Endometrial microvascular endothelial cells (primary cell): Measurements from ENCODE around the gene GLIS1. TPM values are rescaled to one million over a fixed set of nuclear protein-coding genes. Genes with fewer than 3 reads are reported as not detected.

Source experiments
- in situ Hi-C: cut with HindIII; loops from 2 replicates; pipeline ENCODE4 v1.10.0; 2017; ENCODE audit warnings: low sequenced_read_pairs, low pct_unique_long_range_greater_than_20kb; ENCODE audit errors: inconsistent ontology term
- total RNA-seq: library from RNA; depleted of rRNA; stranded (reverse); fragments of >200 nt; gene quantifications from one replicate; pipeline ENCODE4 v1.2.3, GENCODE V29; 2015; ENCODE audit errors: inconsistent ontology term

GLIS1 gene
- total RNA-seq, 1 donor from 2014 or later = not detected

GRCh38 chr1:53726009-53726600, 12.9 kb downstream of the GLIS1 start:
- in situ Hi-C loops = no loop called here

GRCh38 chr1:53725238-53725689, 13.7 kb downstream of the GLIS1 start:
- in situ Hi-C loops = no loop called here

DNA sequence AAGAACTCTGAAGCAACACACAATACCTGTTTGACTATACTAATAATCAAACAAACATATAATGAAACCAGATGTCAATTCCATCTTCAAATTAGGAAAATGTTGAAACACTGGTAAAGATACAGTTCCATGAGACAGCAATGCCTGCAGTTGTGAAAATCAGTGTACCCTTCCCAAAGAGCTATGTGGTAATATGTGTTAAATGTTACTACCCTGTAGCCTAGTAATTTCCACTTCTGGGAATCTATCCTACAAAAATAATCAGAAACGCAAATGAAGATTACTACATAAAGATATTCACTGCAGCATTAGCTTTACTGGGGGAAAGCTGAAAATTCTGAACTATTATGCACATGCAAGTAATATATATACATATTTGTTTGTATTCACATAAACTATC, 16.9 kb downstream of the GLIS1 start:
- in situ Hi-C loops = no loop called here

DNA sequence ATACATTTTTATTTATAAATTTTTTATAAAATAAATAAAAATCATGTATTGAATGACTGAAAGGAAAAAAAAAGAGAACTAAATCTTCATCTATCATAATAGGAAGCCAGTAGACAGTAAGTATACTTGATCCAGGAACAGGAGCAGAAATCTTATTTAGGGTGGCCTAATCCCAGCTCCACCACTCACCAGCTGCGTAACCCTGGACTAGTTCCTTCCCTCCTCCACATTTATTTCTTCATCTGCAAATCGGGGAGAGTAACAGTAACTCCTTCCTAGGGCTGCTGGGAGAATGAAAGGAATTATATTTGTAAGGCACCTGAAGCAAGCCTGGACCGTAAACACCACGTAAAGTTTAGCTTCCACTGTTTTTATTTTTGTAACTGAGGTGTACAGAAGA, 17.9 kb downstream of the GLIS1 start:
- in situ Hi-C loops = no loop called here

DNA sequence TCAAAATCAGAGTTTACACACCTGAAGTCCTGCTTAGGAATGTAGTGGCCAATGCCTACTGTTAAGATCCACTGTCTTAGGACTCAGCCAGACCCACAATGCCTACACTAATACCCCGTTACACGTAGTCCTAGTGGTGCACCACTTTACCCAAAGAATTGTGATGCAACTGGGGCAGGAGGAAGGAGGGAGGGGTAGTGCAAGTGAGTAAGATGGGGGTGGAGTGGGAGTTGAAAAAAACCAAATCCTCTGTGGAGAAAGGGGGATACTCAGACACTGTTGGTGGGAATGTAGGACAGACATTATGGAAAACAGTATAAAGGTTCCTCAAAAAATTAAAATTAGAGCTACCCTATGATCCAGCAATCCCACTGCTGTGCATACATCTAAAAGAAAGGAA, 19.5 kb downstream of the GLIS1 start:
- in situ Hi-C loops = no loop called here

DNA sequence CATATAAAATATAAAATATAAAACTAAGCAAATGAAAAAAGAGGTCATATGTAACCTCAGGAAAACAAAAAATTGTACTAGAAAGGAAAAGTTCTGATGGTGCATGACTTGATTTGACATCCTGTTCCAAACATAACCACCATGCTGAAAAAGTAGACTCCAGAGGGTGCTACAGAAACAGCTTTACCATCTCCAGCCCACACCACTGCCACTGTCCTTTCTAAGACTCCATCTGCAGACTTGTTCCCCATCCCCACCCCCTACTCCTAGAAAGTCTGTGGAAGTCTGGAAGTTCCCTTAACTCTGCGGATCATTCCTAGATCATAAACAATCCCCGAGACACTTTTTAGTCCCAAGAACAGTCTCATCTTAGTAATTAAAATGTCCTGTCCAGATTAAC, 20.5 kb downstream of the GLIS1 start:
- in situ Hi-C loops = no loop called here

- in situ Hi-C loops = no loop called here
Measured at GRCh38 chr1:53717025-53717804, 21.7 kb downstream of the GLIS1 start.

- in situ Hi-C loops = no loop called here
Measured at GRCh38 chr1:53716150-53716549, 22.8 kb downstream of the GLIS1 start.

DNA sequence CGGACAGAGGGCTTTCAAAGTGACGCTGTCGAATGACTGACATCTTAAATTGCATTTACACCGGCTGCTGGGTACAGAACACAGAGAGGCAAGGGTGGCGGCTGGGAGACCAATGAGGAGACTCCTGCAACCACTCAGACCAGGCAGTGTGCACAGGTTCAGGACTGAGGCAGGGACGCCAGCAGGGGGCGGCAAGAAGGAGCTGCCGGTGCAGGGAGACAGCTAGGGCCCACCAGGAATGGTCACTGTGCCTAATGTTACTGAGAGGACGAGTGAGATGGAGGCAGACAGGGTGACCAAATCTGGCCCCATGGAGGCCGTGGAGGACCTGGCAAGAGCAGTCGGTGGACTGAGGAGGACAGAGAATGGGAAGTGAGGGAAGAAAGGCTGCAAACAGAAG, 23.5 kb downstream of the GLIS1 start:
- in situ Hi-C loops = no loop called here

- in situ Hi-C loops = no loop called here
Measured at GRCh38 chr1:53712276-53712675, 26.7 kb downstream of the GLIS1 start.

DNA sequence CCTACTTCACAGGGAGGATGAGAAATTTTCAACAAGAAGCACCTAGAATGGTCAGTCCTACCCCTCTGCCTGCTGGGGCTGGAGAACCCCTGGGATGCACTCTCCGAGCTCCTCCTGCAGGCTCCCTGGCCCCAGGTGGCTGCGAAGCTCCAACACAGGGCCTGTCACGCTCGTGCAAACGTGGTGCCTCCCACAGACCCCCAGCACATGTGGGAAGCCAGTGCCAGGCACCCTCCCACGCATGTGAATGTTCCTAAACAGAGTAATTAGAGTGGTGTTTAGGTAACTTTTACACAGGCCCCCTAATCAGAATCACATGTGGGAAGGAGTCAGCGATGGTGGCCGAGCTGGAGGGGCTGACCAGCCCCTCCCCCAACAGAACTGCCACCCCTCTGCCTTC, 28.4 kb downstream of the GLIS1 start:
- in situ Hi-C loops = no loop called here

DNA sequence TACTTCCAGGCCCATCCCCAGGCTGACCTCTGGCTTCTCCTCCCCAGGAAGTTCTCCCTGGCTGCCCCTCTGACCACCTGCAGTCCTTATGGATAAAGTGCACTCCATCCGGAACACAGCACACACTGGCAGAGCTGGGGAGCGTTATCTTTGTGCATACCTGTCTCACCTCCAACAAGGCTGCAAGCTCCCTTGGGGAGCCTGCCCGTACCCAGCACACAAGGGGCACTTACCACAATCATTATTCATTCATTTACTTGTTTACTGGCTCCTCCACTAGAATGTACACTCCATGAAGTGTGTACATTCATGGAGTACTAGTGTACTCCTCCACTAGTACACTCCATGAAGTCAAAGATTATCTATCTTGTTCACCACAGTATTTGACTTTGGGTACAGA, 30.3 kb downstream of the GLIS1 start:
- in situ Hi-C loops = no loop called here

DNA sequence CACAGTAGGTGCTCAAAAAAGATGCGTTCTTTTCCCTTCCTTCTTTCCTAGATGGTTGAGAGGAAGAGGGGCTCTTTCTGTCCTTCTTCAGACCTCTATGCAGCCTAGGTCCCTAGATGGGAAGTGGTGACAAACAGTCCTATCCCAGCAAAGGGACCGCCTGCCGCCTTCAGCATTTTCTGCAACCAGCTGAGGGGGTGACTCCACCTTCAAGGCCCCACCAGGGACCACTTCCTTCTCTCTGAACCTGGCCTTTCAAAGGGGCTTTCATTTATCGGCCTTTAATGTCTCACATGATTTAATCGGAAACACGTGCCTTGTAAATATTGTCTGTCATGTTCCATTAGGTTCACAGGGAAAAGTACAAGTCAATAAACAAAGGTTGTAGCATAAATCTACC, 32.6 kb downstream of the GLIS1 start:
- in situ Hi-C loops = no loop called here

GRCh38 chr1:53705446-53706096, 33.4 kb downstream of the GLIS1 start:
- in situ Hi-C loops = no loop called here

GRCh38 chr1:53704804-53705445, 34.0 kb downstream of the GLIS1 start:
- in situ Hi-C loops = no loop called here

DNA sequence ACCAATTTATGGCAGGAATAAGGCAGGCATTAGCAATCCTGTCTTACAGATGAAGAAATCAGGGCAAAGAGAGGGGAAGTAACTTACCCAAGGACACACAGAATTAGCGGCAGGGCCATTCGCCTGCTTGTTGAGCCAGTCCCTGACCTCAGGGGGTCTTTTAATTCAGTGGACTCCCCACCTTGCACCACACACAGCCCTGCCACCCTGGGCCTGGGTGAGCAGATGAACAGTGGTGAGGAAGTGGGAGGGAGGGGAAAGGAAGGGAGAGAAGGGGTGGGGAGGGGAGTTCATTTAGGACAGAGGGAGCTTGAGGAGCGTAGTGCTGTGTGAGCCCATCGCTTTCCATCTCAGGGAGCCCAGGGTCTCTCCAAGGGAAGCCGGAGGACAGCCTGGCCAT, 34.7 kb downstream of the GLIS1 start:
- in situ Hi-C loops = no loop called here

GRCh38 chr1:53703174-53703573, 35.8 kb downstream of the GLIS1 start:
- in situ Hi-C loops = no loop called here

DNA sequence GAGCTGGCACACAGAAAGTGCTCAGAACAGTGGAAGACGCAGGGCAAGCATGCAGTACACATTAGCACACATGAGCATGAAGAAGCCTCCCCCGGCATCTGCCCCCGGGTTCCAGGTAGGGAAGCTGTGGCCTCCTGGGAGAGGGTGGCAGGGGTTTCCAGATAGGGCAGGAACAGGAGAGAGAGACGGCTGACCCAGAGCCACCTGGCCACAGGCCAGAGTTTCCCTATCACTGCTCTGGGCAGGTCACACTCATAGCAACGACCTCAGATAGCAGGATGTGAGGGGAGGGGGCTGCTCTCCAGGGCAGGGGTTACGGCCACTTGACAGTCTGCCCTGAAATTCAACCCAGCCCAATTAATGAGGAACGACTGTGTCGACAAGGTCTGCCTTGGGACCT, 36.6 kb downstream of the GLIS1 start:
- in situ Hi-C loops = no loop called here

DNA sequence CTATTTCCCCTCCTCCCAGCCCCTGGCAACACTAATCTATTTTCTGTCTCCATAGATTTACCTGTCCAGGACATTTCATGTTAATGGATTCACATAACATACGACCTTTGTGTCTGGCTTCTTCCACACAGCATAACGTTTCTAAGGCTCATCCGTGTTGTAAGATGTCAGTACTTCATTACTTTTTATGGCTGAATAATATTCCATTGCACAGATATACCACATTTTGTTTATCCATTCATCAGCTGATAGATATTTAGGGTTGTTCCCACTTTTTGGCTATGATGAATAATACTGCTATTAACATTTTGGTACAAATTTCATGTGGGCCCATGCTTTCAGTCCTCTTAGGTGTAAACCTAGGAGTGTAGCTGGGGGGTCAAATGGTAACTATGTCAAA, 38.2 kb downstream of the GLIS1 start:
- in situ Hi-C loops = no loop called here

GRCh38 chr1:53699981-53700380, 39.0 kb downstream of the GLIS1 start:
- in situ Hi-C loops = no loop called here
